CD4-positive, alpha-beta T cell (primary cell): ENCODE results near the gene NMNAT2. TPM values are rescaled to one million over a fixed set of nuclear protein-coding genes. Genes with fewer than 3 reads are reported as not detected.

ENCODE experiments used
- ATAC-seq: fragments of 200-7000 bp; cut with Tn5 transposase; one replicate; pipeline ENCODE4 v1.10.0; 2022; ENCODE audit warnings: mild to moderate bottlenecking; ENCODE audit not compliant: poor library complexity
- CTCF ChIA-PET: fragments of 350-600 bp; sonication (Branson Sonifier 250); formaldehyde crosslinking; loops from one replicate; lab custom pipeline; 2021; ENCODE audit warnings: antibody characterized with exemption, inconsistent platforms; lab: Charles Lee
- POLR2A ChIA-PET: fragments of 350-600 bp; sonication (Branson Sonifier 250); formaldehyde crosslinking; loops from one replicate; lab custom pipeline; 2021; ENCODE audit warnings: antibody characterized with exemption, inconsistent platforms; lab: Charles Lee
- DNase-seq, 14 experiments: peaks; one replicate each; pipeline ENCODE4 v3.0.0-alpha.2; 2013 to 2020; ENCODE audit warnings: mixed read lengths in 2 of 14
- H3K27ac ChIP-seq, 2 donors: one replicate each; pipeline versions ENCODE4 v1.5.1 to v1.7.0; 2013; ENCODE audit warnings: low read length in 2 of 2, low read depth in 1 of 2, mild to moderate bottlenecking in 1 of 2
- H3K27me3 ChIP-seq, 2 experiments: 1 replicate in 1 of 2; 2 replicates in 1 of 2; pipeline versions ENCODE4 v1.6.1 to v1.7.0; 2013; ENCODE audit warnings: low read length in 2 of 2, control low read depth in 1 of 2, mild to moderate bottlenecking in 1 of 2, moderate library complexity in 1 of 2; ENCODE audit not compliant: insufficient read depth in 2 of 2, control insufficient read depth in 1 of 2
- H3K36me3 ChIP-seq: one replicate; pipeline ENCODE4 v1.6.1; 2013; ENCODE audit warnings: low read length, control low read depth; ENCODE audit not compliant: insufficient read depth
- H3K4me1 ChIP-seq: one replicate; pipeline ENCODE4 v1.6.1; 2013; ENCODE audit warnings: low read length, control low read depth; ENCODE audit not compliant: insufficient read depth
- H3K4me3 ChIP-seq: one replicate; pipeline ENCODE4 v1.5.1; 2013; ENCODE audit warnings: mild to moderate bottlenecking, low read length, moderate library complexity
- H3K9me3 ChIP-seq, 2 experiments: 1 replicate in 1 of 2; 2 replicates in 1 of 2; pipeline versions ENCODE4 v1.6.1 to v1.7.0; 2013; ENCODE audit warnings: low read length in 2 of 2, mild to moderate bottlenecking in 2 of 2, control low read depth in 1 of 2, moderate library complexity in 1 of 2; ENCODE audit not compliant: control insufficient read depth in 1 of 2, insufficient read depth in 1 of 2
- H3K27ac Mint-ChIP-seq: one replicate; pipeline ENCODE4 v1.8.0; 2020; ENCODE audit warnings: mixed read lengths
- H3K27me3 Mint-ChIP-seq: one replicate; pipeline ENCODE4 v1.8.0; 2021; ENCODE audit warnings: mixed read lengths
- H3K36me3 Mint-ChIP-seq: one replicate; pipeline ENCODE4 v1.8.0; 2021; ENCODE audit warnings: low read depth, mixed read lengths
- H3K4me1 Mint-ChIP-seq: one replicate; pipeline ENCODE4 v1.8.0; 2021; ENCODE audit warnings: low read depth, mixed read lengths
- H3K4me3 Mint-ChIP-seq: one replicate; pipeline ENCODE4 v1.8.0; 2020; ENCODE audit warnings: mild to moderate bottlenecking, mixed read lengths
- H3K9me3 Mint-ChIP-seq: one replicate; pipeline ENCODE4 v1.8.0; 2020; ENCODE audit warnings: mixed read lengths
- intact Hi-C, 2 experiments: fragments of 100-400 bp; cut with DNase I in 1 of 2; cut with micrococcal nuclease in 1 of 2; formaldehyde crosslinking; loops; one replicate each; pipeline versions ENCODE4 v1.15.1 to v1.9.0; 2023 to 2025; cut with DNase I, micrococcal nuclease
- total RNA-seq, 174 experiments: library from RNA in 2 of 174; stranded (reverse) in 2 of 174; gene quantifications; one replicate each; pipeline ENCODE4 v1.2.3 and lab custom pipeline; 2021 to 2026
- TF ChIP-seq, protein P1 (sequence below): fragments of 200-600 bp; IDR thresholded peaks from one replicate; pipeline ENCODE4 v1.8.0; 2022; ENCODE audit warnings: antibody characterized with exemption, mild to moderate bottlenecking

The NMNAT2 gene
- total RNA-seq, 2 experiments from 2014 or later, result not detected

DNA sequence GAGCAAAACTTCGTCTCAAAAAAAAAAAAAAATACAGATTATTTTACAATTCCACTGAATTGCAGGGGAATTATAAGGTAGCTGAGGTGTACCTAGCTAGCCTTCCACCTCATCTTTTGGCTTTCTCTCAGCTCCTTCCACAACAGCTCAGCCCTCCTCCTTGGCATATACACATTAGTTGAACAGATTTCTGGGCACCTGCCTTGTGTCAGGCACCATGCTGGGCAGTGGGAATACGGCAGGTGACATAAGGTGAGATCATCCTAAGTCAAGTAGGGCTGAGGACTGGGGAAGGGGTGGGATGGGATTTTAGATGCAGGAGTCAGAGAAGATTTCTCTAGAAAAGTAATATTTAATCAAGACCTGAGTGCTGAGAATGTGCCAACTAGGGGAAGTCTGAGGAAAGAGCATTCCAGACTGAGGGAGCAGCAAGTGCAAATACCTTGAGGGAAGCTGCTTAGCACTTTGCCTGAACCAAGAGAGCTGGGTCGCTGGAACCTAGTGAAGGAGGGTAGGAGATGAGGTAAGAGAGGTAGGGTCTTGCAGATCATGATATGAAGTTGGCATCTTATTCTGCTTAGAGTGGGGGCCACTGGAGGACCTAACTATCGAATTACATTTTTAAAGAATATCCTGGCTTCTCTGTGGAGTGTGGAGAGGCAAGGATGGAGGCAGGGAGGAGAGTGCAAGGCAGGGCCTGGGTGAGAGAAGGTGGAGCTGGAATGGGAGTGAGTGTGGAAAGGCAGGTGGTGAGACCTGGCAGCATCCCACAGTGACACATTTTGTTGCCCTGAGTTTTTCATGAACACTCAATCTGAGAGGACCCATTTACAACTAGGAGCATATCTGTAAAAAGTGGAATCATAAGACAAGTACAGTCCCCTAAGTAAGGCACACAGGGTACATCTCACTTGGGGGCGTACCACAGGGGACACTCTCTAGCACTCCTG, 203.9 kb downstream of the NMNAT2 start:
- no peak for ATAC-seq
- POLR2A ChIA-PET, result no interaction called here
- Histone ChIP-seq H3K4me3 (no peak overlapping the region), H3K9me3 (no peaks in the 10 kb centered on the region), H3K36me3 (no peaks in the 10 kb centered on the region), H3K27ac (no peak overlapping the region), H3K27me3 (peaks cover 0 to 6% of the 10 kb centered on the region in 2 experiments), H3K4me1 (peaks cover 10% of the 10 kb centered on the region)
- intact Hi-C loops, result no loop called here
- no peak for DNase-seq
- H3K9me3 Mint-ChIP-seq, result no peaks in the 10 kb centered on the region
- H3K36me3 Mint-ChIP-seq, result no peaks in the 10 kb centered on the region
- no peak overlapping the region for H3K27ac Mint-ChIP-seq
- H3K27me3 Mint-ChIP-seq, result peaks cover 26% of the 10 kb centered on the region
- peaks cover 17% of the 10 kb centered on the region for H3K4me1 Mint-ChIP-seq
- H3K4me3 Mint-ChIP-seq, result no peak overlapping the region
- CTCF ChIA-PET, result no interaction called here
- TF ChIP-seq, protein P1, sequence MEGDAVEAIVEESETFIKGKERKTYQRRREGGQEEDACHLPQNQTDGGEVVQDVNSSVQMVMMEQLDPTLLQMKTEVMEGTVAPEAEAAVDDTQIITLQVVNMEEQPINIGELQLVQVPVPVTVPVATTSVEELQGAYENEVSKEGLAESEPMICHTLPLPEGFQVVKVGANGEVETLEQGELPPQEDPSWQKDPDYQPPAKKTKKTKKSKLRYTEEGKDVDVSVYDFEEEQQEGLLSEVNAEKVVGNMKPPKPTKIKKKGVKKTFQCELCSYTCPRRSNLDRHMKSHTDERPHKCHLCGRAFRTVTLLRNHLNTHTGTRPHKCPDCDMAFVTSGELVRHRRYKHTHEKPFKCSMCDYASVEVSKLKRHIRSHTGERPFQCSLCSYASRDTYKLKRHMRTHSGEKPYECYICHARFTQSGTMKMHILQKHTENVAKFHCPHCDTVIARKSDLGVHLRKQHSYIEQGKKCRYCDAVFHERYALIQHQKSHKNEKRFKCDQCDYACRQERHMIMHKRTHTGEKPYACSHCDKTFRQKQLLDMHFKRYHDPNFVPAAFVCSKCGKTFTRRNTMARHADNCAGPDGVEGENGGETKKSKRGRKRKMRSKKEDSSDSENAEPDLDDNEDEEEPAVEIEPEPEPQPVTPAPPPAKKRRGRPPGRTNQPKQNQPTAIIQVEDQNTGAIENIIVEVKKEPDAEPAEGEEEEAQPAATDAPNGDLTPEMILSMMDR, result no peak

DNA sequence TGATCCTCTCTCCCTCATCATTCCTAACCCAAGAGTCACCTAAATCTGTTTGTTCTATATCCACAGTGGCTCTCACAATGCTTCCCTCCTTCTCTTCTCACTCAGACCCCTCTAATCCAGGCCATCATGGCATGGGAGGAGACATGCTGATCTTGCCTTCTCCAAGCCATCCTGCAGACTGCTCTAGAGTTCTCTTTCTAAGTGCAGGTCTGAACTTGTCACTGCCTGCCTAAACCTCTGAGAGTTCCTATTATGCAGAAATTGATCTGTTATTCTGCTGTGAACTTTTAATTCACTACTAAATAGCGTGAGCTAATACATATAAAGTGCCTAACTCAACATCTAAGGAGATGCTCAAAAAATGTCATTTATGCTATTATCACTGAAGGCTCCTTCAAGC, 205.3 kb downstream of the NMNAT2 start:
- intact Hi-C loops, result no loop called here

DNA sequence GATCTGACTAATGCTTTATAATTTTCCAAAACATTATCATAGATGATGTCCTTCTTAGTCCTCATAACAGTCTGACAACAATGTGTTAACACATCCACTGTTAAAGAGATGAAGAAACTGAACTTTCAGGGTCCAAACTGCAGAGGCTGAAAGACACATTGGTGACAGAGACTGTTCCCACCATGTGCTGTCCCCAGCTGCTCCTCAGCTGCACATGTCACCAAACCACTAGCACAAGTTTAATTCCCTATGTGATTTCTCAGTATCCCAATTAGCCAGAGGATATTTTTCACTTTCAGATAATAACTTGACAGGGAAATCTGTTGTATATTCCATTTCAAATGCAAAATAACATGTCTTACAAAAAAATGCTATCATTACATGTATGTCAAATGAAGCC, 207.5 kb downstream of the NMNAT2 start:
- Mint-ChIP-seq H3K27me3 (peaks cover 35% of the 10 kb centered on the region), H3K36me3 (no peaks in the 10 kb centered on the region), H3K9me3 (no peaks in the 10 kb centered on the region), H3K4me1 (no peaks in the 10 kb centered on the region), H3K4me3 (no peak overlapping the region), H3K27ac (no peak overlapping the region)
- Histone ChIP-seq H3K4me1 (no peaks in the 10 kb centered on the region), H3K4me3 (no peak overlapping the region), H3K27me3 (peaks cover 0 to 6% of the 10 kb centered on the region in 2 experiments), H3K9me3 (no peaks in the 10 kb centered on the region), H3K36me3 (no peaks in the 10 kb centered on the region), H3K27ac (no peak overlapping the region)
- ATAC-seq (no peak), DNase-seq (no peak)
- TF ChIP-seq, protein P1, result no peak
- CTCF ChIA-PET, result no interaction called here
- POLR2A ChIA-PET, result no interaction called here
- intact Hi-C loops, result no loop called here

More for the DNA sequence above, 205.3 kb downstream of the NMNAT2 start:
- Mint-ChIP-seq H3K4me3 (no peak overlapping the region), H3K9me3 (no peaks in the 10 kb centered on the region), H3K27ac (no peak overlapping the region), H3K36me3 (no peaks in the 10 kb centered on the region), H3K4me1 (peaks cover 5% of the 10 kb centered on the region), H3K27me3 (peaks cover 26% of the 10 kb centered on the region)
- no peaks in the 10 kb centered on the region for H3K4me1 ChIP-seq
- ChIA-PET POLR2A (no interaction called here), CTCF (no interaction called here)
- TF ChIP-seq, protein P1, result no peak
- no peaks in the 10 kb centered on the region for H3K9me3 ChIP-seq
- H3K27me3 ChIP-seq, result peaks cover 0 to 6% of the 10 kb centered on the region in 2 experiments
- no peak for DNase-seq
- no peak overlapping the region for H3K27ac ChIP-seq
- ATAC-seq, result no peak
- no peak overlapping the region for H3K4me3 ChIP-seq
- no peaks in the 10 kb centered on the region for H3K36me3 ChIP-seq
